Mucosa of descending colon (tissue), 3 donors: ENCODE measurements around the gene ASB13. TPM values are rescaled to one million over a fixed set of nuclear protein-coding genes. Genes with fewer than 3 reads are reported as not detected.
"Not testable (repeated sequence)": the region's sequence is repeated elsewhere in the genome, so short reads cannot be mapped to it uniquely, and the experiment has no call there.

ENCODE experiments used
- ATAC-seq: fragments of 200-7000 bp; cut with Tn5 transposase; one replicate; pipeline ENCODE4 v1.9.1; 2020; ENCODE audit warnings: mild to moderate bottlenecking, moderate library complexity
- DNase-seq, 3 donors: peaks; one replicate each; pipeline ENCODE4 v3.0.0-alpha.2; 2020
- H3K36me3 ChIP-seq: fragments of 200-600 bp; one replicate; pipeline ENCODE4 v1.8.0; 2021; ENCODE audit warnings: low read depth, mild to moderate bottlenecking
- H3K4me1 ChIP-seq: fragments of 200-600 bp; one replicate; pipeline ENCODE4 v1.8.0; 2021; ENCODE audit warnings: low read depth, mild to moderate bottlenecking
- H3K4me3 ChIP-seq: fragments of 200-600 bp; one replicate; pipeline ENCODE4 v1.8.0; 2021; ENCODE audit warnings: mild to moderate bottlenecking
- H3K9me3 ChIP-seq: fragments of 200-600 bp; one replicate; pipeline ENCODE4 v1.8.0; 2021; ENCODE audit warnings: mild to moderate bottlenecking
- CTCF ChIP-seq: fragments of 200-600 bp; IDR thresholded peaks from one replicate; pipeline ENCODE4 v1.8.0; 2022; ENCODE audit warnings: antibody characterized with exemption, mild to moderate bottlenecking
- intact Hi-C, 2 donors: fragments of 100-400 bp; cut with DNase I in 1 of 2; cut with micrococcal nuclease in 1 of 2; formaldehyde crosslinking; loops; one replicate each; pipeline versions ENCODE4 v1.11.0 to v1.11.1; 2022; cut with DNase I, micrococcal nuclease
- total RNA-seq, 3 donors: library from RNA; stranded (reverse); fragmentation: NEBNext Ultra II Directional in 2 of 3; extraction: Animal tissue kit (Norgen Biotek cat#: 25700) in 2 of 3; gene quantifications; one replicate each; pipeline versions ENCODE4 v1.2.1 to v1.2.4, GENCODE V29; 2021 to 2023
- donor health status: DM: no; HTN: no; CAD: no; lungs with moderate emphysema.
- donor health status: DM: no; HTN: no; CAD: no.
- donor health status: DM: no; HTN: yes; CAD: no.

Gene ASB13
- total RNA-seq, 3 donors from 2014 or later = 34.6 to 76.1 (median 50.5) TPM

DNA sequence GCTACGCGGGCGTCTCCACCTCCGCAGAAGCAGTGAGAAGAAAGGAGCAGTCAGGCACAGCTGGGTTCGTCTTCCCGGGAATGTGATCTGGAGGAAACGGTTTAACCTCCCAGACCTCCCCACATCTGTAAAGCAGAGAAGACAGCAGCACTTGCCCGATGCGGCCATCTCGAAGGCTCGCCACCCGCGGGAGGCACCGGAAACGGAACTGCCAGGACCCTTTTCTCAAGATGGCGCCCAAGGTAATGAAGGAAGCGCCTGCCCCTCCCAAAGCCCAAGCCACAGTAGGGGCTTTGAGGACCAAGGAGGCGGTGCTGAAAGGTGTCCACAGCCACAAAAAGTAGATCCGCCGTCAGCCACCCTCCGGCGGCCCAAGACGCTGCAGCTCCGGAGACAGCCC is 41.7 kb downstream of the ASB13 start:
- H3K4me3 ChIP-seq = no peak overlapping the region
- no peaks in the 10 kb centered on the region for H3K9me3 ChIP-seq
- ATAC-seq = no peak
- no peak for TF ChIP-seq CTCF
- DNase-seq = peak in 1 of 3 donors; percentile 32
- H3K36me3 ChIP-seq = no peaks in the 10 kb centered on the region
- intact Hi-C loops = loop anchor here (5.0 kb wide), 1 partner anchor 182 kb away; no protein-coding TSS in a partner anchor
- peaks cover 19% of the 10 kb centered on the region for H3K4me1 ChIP-seq

- intact Hi-C loops = loop anchor here (5.0 kb wide), 1 partner anchor 181 kb away; no protein-coding TSS in a partner anchor
- Histone ChIP-seq H3K4me1 (peaks cover 11% of the 10 kb centered on the region), H3K9me3 (no peaks in the 10 kb centered on the region), H3K4me3 (no peak overlapping the region), H3K36me3 (no peaks in the 10 kb centered on the region)
- ATAC-seq (peak; percentile 96), DNase-seq (peak; percentile 94 to 97 (median 96))
- peak; percentile 93 for TF ChIP-seq CTCF
Measured at GRCh38 chr10:5623081-5623748, 43.2 kb downstream of the ASB13 start.

DNA sequence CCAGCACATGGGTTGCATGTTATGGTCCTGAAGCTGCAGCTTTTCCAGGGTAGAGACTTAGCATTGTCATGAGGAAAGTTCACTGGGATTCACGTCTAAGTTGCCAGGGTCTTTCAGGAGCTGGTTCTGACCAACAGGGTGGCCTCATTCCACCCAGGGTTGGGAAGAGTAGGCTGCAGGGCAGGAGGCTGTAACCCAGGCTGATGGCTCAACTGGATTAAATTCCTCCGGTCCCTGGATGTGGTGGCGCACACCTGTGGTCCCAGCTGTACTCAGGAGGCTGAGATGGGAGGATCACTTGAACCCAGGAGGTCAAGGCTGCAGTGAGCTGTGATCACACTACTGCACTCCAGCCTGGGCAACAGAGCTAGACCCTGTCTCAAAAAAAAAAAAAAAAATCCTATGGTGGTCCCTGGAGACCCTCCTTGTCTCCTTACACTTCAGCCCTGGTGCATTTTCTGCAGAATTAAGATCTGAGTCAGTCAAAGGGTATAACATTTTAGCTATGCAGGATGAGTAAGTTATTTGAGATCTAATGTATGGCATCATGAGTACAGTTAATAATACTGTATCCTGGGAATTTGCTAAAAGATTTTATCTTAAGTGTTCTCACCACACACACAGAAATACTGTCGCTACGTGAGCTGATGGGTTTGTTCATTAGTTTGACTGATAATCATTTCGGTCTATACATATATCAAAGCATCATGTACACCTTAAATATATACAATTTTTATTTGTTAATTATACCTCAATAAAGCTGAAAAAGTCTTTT is 44.0 kb downstream of the ASB13 start:
- Histone ChIP-seq H3K36me3 (no peaks in the 10 kb centered on the region), H3K4me1 (peaks cover 11% of the 10 kb centered on the region), H3K9me3 (no peaks in the 10 kb centered on the region), H3K4me3 (no peak overlapping the region)
- intact Hi-C loops = loop anchor here (5.0 kb wide), 1 partner anchor 180 kb away; no protein-coding TSS in a partner anchor
- no peak for DNase-seq
- no peak for ATAC-seq
- TF ChIP-seq CTCF = no peak

GRCh38 chr10:5621371-5621770 is 45.0 kb downstream of the ASB13 start:
- not testable (repeated sequence) for ATAC-seq, H3K36me3 ChIP-seq, H3K4me3 ChIP-seq, DNase-seq, H3K9me3 ChIP-seq
- peaks cover 11% of the 10 kb centered on the region for H3K4me1 ChIP-seq
- intact Hi-C loops = loop anchor here (5.0 kb wide), 1 partner anchor 179 kb away; no protein-coding TSS in a partner anchor

- ATAC-seq (no peak), DNase-seq (no peak)
- no peak overlapping the region for H3K4me3 ChIP-seq
- intact Hi-C loops = loop anchor here (5.0 kb wide), 1 partner anchor 179 kb away; no protein-coding TSS in a partner anchor
- no peaks in the 10 kb centered on the region for H3K36me3 ChIP-seq
- no peak for TF ChIP-seq CTCF
- peaks cover 11% of the 10 kb centered on the region for H3K4me1 ChIP-seq
- H3K9me3 ChIP-seq = no peaks in the 10 kb centered on the region
Measured at GRCh38 chr10:5620966-5621365, 45.4 kb downstream of the ASB13 start.

- peaks cover 11% of the 10 kb centered on the region for H3K4me1 ChIP-seq
- no peaks in the 10 kb centered on the region for H3K9me3 ChIP-seq
- peak in 1 of 3 donors; percentile 21 for DNase-seq
- no peak overlapping the region for H3K4me3 ChIP-seq
- intact Hi-C loops = loop anchor here (5.0 kb wide), 1 partner anchor 178 kb away; no protein-coding TSS in a partner anchor
- no peak for TF ChIP-seq CTCF
- H3K36me3 ChIP-seq = no peaks in the 10 kb centered on the region
- ATAC-seq = no peak
Measured at GRCh38 chr10:5620223-5620721, 46.1 kb downstream of the ASB13 start.
